SU-DHL-6 (cell line): ENCODE data around the gene FOXB1.

Source experiments
- EZH2phosphoT487 ChIP-seq: fragments of 200-600 bp; sonication (generic), shearing (Covaris generic); conservative IDR thresholded peaks from 2 replicates; pipeline ENCODE4 v1.6.1; 2018; ENCODE audit warnings: mild to moderate bottlenecking, antibody characterized with exemption, low read length, moderate library complexity, mixed read lengths
- TF ChIP-seq, protein P1 (sequence below): fragments of 200-600 bp; sonication (generic); IDR thresholded peaks from one replicate; pipeline ENCODE4 v1.5.1; 2017; ENCODE audit warnings: antibody characterized with exemption, mild to moderate bottlenecking, low read length, moderate library complexity; ENCODE audit not compliant: insufficient read depth, poor library complexity, severe bottlenecking

DNA sequence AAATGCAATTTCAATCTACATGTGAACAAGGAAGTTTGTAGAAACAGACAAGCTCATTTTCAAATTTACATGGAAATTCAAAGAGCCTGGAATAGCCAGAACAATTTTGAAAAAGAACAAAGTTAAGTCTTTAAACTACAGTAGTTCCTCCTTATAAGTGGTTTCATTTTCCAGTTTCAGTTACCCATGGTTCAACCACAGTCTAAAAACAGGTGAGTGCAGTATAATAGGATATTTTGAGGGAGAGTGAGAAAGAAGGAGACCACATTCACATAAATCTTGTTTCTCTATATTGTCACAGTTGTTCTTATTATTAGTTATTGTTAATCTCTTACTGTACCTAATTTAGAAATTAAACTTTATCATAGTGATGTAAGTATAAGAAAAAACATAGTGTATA lies 45.8 kb upstream of the FOXB1 start:
- TF ChIP-seq, protein P1, sequence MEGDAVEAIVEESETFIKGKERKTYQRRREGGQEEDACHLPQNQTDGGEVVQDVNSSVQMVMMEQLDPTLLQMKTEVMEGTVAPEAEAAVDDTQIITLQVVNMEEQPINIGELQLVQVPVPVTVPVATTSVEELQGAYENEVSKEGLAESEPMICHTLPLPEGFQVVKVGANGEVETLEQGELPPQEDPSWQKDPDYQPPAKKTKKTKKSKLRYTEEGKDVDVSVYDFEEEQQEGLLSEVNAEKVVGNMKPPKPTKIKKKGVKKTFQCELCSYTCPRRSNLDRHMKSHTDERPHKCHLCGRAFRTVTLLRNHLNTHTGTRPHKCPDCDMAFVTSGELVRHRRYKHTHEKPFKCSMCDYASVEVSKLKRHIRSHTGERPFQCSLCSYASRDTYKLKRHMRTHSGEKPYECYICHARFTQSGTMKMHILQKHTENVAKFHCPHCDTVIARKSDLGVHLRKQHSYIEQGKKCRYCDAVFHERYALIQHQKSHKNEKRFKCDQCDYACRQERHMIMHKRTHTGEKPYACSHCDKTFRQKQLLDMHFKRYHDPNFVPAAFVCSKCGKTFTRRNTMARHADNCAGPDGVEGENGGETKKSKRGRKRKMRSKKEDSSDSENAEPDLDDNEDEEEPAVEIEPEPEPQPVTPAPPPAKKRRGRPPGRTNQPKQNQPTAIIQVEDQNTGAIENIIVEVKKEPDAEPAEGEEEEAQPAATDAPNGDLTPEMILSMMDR: no peak
- TF ChIP-seq EZH2phosphoT487: no peak
